GM19328 (cell line): Measurements from ENCODE around the gene BBIP1.

Experiments used
- ATAC-seq: cut with Tn5 transposase; IDR thresholded peaks from one replicate; pipeline ENCODE4 v1.9.1; 2021; ENCODE audit warnings: mild to moderate bottlenecking, moderate library complexity; ENCODE audit not compliant: unreplicated experiment

The BBIP1 gene, protein sequence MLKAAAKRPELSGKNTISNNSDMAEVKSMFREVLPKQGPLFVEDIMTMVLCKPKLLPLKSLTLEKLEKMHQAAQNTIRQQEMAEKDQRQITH

DNA sequence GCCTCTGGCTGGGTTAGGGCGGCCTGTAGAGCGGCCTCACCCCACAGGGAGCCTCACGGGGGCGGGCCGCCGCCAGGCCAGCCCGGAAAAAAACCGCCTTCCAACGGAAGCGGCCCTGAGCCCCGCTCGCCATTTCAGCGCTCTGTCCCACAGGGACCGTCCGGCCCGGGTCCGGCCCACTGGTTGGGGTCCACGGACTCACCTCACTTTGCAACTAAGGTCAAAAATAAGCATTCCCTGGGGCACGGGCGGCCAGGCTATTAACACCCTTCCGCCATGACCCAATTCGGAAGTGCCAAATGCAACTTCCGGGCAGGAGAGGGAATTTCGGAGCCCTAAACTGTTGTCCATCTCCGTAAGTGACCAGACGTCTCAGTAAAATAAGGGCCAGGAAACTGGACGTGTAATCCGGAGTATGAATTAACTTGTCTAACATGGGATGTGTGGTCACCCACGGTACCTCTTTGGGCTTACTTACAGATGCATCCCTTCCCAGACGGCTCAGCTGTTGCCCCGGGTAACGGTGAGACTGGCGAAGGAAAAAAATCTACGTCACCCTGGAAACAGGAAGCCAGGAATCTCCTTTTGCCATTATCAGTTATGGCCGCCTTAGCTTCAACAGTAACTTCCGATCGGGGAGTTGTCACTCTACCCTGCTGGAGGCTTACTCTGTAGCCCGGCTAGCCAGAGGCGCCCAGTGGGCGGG lies at the start of gene BBIP1:
TSS of gene BBIP1 (minus strand) at position 538 of the 706 bp plus-strand sequence. CDS start 1,023 bp downstream, outside the sequence.
- ATAC-seq: peak; percentile 79

DNA sequence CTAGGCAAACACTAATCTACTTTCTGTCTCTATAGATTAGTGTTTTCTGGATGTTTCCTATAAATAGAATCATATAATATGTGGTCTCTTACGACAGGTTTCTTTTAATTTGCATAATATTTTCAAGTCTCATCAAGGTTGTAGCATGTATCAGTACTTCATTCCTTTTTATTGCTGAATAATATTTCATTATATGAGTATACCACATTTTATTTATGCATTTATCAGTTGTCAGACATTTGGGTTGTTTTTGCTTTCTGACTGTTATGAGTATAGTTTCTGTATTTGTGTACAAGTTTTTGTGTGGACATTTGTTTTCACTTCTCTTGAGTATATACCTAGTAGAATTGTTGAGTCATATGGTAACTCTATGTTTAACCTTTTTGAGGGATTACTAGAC lies 48.7 kb upstream of the BBIP1 start:
- ATAC-seq: no peak

DNA sequence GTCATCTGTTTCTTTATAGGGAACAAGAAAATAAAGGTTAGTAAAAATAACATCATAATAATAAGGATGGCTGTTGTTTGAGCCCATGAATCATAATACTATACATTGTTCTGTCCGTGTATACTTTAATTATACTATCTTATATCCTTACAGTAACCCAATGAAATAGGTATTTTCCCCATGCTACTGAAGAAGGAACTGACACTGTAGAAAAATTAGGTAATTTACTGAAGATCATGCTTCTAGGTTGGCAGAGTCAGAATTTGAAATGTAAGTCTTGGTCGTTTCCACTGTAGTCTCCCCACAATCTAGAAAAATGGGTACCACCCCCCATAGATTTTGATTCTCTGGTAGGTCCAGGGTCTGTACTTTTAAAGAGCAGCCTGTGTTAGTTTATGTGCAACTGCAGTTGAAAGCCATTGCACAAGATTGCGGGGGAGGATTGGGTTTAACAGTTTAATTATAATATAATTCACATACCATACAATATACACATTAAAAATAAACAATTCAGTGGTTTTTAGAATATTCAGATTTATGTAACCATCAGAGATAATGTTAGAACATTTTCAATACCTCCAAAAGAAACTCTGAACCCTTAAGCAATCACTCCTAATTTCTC lies 48.1 kb upstream of the BBIP1 start:
- ATAC-seq: no peak

DNA sequence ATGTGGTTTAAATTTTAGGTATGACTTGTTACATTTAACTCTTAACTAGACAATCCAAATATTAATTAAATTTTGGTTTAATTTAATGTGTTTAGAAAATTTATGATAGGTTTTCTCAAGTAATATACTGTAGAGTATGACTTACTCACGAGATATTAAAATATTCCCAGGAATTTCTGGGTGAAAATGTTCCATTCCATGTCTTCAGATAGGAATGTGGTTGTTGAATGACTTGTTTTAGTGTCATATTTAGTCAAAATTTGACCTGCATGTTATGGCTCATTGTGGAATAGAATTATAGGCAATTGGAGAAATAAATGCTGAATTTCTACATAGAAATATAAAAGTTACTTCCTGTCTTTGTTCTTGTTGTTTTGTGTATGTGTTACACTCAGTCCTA lies 47.2 kb upstream of the BBIP1 start:
- ATAC-seq: no peak

DNA sequence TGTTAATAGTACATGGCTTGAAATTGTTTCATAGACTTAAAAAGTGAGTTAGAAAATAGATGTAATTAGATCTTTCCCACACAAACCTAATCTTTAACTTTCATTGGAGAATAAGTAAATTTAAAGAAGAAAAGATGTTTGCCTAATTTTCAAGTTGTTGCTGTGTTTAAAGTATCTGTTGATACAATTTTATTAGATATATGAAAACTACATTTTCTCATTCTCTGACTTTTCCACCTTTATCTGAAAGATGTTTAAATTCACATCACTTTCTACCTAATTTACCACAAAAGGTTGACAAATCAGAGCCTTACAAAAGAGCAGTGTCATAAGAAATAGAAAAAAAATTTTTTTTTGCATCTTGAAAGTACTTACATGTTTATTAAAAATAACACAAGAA lies 46.2 kb upstream of the BBIP1 start:
- no peak for ATAC-seq

DNA sequence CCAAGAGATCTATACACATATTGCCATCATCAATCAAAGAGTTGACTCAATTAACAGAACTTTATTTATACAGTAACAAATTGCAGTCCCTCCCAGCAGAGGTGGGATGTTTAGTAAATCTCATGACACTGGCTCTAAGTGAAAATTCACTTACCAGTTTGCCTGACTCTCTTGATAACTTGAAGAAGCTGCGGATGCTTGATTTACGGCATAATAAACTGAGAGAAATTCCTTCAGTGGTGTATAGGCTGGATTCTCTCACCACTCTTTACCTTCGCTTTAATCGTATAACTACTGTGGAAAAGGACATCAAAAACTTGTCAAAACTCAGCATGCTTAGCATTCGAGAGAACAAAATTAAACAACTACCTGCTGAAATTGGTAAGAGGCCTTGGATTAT lies 45.7 kb upstream of the BBIP1 start:
- ATAC-seq: no peak

DNA sequence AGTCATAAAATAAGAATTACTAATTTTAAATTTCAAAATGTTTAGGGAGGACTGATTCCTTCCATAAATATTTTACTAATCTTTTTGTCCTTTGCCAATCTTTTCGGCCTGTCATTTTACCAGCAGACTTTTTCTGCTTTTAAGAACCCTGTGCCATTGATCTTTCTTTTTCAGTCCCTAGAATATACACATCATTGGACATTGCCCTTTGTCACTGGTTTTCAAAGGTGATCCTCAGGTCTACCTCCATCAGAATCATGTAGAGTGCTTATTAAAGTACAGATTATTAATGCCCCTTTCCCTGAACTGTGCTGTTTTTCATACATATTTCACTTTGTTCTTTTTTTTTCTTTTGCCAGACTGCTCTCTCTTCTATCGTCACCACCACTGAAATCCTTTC lies 44.2 kb upstream of the BBIP1 start:
- no peak for ATAC-seq

DNA sequence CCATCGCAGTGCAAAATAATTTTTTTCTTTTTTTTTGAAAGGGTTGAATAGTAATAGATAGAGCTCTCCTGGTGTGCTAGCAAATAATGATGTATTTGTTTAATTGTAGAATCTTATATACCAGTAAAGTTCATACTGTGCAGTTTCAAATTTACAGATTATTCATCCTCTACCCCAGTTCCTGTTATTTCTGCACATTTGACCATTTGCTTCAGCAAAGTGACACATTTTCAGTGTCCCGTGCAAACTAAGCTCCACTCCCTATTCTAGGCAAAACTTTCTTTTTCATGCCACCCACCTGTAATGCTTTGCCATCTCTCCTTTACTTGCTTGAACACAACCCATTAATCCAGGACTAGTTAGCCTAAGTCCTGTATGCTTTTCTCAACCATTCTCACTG lies 43.5 kb upstream of the BBIP1 start:
- ATAC-seq: no peak

DNA sequence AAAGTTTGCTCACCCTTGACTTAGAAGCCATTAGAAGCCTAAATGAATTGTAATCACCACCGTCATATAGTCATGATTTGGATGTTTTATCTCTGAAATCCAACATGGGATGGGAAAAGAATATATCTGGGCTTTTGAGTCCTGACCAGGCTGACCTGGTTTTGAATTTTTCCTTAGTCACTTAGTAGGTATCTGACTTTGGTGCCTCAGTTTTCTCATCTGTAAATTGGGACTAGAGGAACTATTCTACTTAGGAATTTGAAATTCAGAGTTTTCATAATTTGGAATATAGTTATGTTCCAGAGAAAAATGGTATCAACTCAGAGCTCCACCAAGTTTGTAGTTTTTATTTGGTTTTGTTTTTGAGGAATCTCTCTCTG lies 41.3 kb upstream of the BBIP1 start:
- no peak for ATAC-seq

DNA sequence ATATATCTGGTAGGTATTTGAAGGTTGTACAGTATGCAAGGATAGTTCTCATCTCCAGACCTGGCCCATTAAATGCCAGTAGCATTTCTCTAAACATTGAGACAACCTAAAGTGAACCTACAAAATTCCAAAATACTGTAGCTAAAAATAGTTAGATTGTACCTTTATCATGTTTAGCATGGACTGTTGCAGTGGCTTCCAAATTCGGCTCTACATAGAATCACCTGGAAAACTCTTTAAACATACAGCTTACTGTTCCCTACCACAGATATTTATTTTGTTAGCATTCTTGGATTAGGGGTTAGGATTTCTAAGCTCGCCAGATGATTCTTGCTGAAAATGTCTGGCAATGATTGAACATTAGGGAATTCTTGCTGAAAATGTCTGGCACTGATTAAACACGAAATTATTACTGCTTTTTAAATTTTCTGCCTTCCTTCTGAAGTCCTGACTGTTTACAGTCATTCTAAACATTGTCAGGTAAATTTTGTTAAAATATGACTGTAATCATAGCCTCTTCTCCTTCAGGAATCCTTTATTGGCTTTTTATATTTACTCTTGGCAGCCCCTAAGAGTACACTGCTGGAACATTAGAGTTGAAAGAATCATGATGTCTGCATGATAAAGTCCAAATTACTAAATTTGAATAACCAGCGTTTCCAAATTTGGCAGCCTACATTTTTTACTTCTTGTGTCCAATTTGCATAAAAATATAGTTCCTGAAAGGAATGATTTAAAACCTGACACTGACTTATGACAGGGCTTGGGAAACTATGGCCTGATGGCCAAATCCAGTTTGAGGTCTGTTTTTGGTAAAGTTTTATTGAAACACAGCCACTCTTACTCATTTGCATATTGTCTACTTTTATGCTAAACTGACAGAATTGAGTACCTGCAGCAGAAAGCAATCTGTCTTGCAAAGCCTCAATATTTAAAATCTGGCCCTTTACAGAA lies 40.7 kb upstream of the BBIP1 start:
- ATAC-seq: no peak

DNA sequence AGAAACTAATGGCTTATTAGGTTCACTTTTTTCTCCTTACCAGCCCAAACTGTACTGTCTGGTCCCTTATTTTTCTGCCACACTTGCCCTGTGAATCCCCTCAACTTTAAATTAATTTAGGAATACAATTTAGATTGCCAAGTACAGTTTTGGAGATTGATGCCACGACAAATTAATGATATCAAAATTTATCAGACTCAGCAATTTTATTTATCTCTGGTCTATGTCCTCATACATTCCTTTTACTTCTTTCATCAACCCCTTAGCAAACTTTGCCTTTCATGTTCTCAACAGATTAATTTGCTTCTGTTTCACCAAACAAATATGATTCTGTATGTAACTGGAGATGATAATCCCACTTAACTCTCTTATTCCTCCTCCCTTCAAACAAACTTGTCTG lies 38.6 kb upstream of the BBIP1 start:
- no peak for ATAC-seq

DNA sequence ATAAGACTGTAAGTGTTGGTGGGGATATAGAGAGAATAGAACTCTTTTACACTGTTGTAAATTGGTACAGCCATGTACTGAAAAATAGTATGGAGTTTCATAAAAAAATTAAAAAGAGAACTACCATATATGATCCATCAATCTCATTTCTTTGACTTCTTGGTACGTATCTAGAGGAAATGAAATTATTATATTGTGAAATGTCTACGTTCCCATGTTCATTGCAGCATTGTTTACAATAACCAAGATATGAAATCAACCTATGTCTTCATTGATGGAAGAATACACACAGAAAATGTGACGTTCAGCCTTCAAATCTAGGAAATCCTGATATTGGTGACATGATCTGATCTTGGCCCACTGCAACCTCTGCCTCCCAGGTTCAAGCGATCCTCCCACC lies 32.4 kb upstream of the BBIP1 start:
- ATAC-seq: no peak

DNA sequence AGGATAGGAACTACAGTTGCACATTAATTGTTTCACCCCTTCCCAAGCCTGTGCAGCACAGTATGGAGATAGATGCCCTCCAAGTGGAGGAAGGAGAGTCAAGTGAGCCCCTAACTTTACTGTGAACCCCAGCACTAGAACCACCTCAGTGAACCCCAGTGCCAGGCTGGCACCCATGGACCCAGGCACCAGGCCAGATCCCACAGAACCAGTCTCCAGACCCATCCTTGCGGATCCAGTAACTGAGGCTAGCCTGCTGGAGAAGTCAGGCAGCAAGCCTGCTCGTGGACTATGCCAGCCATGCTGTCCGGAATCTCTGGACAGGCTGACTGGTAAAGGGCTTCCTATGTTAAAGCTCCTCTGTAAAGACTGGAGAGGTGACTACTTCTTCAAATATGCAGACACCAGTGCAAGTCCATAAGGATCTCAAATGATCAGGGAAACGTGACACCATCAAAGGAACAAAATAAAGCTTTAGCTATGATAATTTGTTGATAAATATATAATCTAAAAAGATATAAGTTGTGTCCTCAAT lies 28.1 kb upstream of the BBIP1 start:
- ATAC-seq: no peak

DNA sequence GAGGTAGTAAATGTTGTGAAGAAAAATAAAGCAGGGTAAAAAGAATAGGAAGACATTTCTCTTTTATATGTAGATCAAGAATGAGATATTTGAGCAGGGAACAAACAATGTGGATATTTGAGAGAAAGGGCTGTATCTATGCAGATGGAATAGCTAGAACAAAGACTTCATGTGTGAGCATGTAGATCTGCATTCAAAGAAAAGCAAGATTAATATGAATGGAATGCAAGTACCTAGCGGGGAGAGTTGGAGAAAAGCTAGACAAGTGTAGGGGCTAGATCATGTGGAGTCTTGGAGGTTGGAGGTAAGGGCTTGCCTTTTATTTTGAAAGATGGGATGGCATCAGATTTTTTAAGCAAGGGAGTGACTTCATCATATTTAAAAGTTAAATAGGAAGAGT lies 27.5 kb upstream of the BBIP1 start:
- ATAC-seq: no peak

DNA sequence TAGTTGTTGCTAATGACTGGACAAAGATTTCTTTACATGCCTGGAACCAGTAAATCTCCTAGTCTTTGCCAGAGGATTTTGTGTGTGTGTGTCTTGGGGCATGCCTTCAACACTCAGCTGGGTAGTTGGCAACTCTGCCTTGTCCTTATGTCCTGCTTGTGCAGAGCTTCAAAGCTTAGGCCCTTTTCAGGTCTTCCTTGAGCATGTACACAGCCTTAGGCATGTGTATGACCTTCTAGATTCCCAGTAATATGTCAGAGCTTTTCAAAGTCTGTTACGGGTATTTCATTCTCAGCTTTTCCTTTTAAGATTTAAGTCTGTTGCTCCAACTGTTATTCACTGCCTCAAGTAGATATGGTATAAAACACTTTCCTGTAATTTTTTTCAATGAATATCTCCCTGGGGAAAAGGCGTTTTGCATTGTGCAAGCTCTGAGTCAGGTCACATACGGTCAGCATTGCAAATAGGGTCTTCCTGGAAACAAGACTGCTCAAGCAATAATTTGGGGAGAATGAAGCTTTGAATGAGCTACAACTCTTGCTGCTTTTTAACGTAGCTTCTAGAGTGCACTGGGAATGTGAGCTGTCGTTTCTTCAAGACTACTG lies 25.9 kb upstream of the BBIP1 start:
- no peak for ATAC-seq

DNA sequence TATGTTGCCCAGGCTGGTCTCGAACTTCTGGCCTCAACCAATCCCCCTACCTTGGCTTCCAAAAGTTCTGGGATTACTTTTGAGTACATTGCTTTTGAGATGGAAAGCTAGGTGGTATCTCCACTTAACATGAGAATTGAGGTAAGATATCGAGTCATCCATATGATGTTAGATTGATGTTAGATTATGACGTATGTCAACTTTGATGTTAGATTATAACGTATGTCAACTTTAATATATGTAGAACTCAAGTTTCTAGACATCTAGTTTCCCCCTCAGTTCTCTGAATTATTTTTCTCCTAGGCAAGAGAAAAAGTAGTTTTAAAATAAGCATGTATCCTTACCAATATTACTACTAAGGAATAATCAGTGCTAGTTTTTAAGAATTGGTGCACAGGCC lies 20.4 kb upstream of the BBIP1 start:
- no peak for ATAC-seq

DNA sequence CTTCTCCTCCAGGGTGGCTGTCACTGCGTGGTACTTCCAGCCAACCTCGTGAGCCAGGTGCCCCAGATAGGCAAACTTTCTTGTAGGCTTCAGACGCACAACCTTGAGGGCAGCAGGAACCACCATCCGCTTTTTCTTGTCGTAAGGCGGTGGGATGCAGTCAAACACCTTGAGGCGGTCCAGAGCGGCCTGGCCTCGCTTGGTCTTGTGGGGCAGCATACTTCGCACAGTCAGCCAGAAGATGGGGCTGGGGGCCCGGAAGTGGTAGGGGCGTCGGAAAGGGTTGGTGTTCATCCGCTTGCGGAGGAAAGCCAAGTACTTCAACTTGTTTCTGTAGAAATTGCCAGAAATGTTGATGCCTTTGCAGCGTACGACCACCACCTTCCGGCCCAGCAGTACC lies 17.8 kb upstream of the BBIP1 start:
- ATAC-seq: no peak

DNA sequence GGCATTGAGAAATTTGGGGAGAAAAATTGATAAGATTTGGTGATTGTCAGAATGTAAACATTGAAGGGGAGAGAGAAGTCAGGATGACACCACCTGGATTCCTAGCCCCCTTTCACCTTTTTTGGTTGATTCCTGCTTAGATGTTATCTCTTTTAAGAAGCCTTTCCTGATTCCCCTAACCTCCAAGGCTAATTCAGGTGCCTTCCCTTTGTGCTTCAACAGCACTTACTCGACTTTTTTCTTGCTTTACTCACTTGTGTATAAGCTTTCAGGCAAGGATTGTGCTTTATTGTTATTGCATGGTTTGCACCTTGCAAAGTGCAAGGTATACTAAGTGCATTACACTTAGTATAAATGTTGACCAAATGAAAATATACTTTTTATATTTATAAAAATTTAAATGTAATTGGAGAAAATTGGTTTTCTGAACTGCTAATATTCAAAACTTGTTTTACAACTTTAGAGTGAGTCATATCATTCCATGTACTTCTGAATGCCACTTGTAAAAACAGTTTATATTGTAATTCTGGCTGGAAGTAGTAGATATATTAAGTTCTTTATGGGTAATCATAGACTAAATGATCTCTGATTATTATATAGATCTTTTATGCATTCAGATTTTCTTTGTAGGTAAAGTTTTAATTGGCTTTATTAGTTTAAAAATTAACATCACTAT lies 13.7 kb upstream of the BBIP1 start:
- no peak for ATAC-seq

DNA sequence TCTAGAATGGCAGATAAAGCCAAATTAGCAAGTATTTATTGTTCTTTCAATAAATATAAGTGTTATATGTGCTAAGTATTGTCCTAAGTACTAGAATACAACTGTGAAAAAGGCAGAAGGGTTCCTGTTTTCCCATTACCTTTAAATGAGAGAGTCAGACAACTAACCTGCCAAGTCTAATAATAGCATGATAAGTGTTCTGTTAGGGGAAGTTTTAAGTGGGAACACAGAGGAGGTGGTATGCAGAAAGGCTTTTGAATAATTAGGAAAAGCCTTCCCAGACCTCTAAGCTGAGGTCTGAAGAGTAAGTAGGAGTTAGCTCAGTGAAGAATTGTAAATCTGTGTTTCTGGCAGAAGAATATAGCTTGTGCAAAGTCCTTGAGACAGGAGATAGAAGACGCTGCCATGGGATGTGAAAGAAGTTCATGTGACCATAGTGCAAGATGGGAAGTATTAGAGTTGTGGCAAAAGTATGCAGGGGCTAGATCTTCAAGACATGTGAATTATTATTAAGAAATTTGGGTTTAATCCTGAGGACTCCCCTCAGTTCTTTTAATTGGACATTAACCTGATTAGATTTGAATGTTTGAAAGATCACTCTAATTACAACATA lies 12.9 kb upstream of the BBIP1 start:
- ATAC-seq: no peak

DNA sequence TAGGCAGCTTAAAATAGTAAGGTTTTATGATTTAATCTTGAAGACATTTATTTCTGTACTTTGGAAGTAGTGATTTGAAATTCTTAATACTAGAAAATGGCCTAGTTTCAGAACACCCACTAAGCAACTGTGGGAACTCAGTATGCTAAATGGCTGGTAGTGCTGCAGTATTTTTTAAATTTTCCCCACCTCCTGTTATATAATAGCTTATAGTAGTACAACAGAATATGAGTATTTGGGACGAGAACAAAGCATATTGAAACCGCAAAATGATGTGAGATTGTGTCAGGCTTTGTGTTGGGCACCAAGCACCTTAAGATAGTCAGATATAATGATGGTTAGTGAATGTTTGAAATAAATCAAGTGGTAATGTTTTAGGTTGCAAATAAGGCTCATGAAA lies 8.5 kb upstream of the BBIP1 start:
- no peak for ATAC-seq
